Left lung (tissue), 10 donors: ENCODE data around the gene HIVEP3. TPM values are rescaled to one million over a fixed set of nuclear protein-coding genes. Genes with fewer than 3 reads are reported as not detected.

ENCODE experiments used
- ATAC-seq: fragments of 200-7000 bp; cut with Tn5 transposase; one replicate; pipeline ENCODE4 v1.9.1; 2020; ENCODE audit warnings: moderate library complexity
- DNase-seq, 4 donors: peaks; one replicate each; pipeline ENCODE4 v3.0.0-alpha.2; 2013 to 2020
- H3K27ac ChIP-seq, 2 donors: fragments of 200-600 bp; sonication (generic) in 1 of 2; one replicate each; pipeline versions ENCODE4 v1.5.0 to v1.8.0; 2020 to 2021
- H3K27me3 ChIP-seq, 2 donors: fragments of 200-600 bp; sonication (generic) in 1 of 2; one replicate each; pipeline versions ENCODE4 v1.5.0 to v1.8.0; 2020 to 2021
- H3K36me3 ChIP-seq, 2 donors: fragments of 200-600 bp; sonication (generic) in 1 of 2; one replicate each; pipeline versions ENCODE4 v1.5.0 to v1.8.0; 2020 to 2021
- H3K4me1 ChIP-seq, 2 donors: fragments of 200-600 bp; one replicate each; pipeline ENCODE4 v1.8.0; 2021
- H3K4me3 ChIP-seq, 2 donors: fragments of 200-600 bp; sonication (generic) in 1 of 2; one replicate each; pipeline versions ENCODE4 v1.5.0 to v1.8.0; 2020 to 2021; ENCODE audit warnings: mild to moderate bottlenecking in 1 of 2
- H3K9me3 ChIP-seq, 2 donors: fragments of 200-600 bp; sonication (generic) in 1 of 2; one replicate each; pipeline versions ENCODE4 v1.5.0 to v1.8.0; 2020 to 2021
- intact Hi-C, 2 donors: fragments of 100-400 bp; cut with DNase I; formaldehyde crosslinking; loops; one replicate each; pipeline versions ENCODE4 v1.11.2 to v1.14.2; 2022
- polyA plus RNA-seq, 6 donors: library from polyadenylated mRNA; unstranded; fragments of 120-200 nt; gene quantifications; one replicate each; pipeline ENCODE4 v1.2.1, GENCODE V29; 2013; ENCODE audit not compliant: insufficient read length in 6 of 6
- total RNA-seq, 2 donors: library from RNA; stranded (reverse); fragmentation: NEBNext Ultra II Directional; extraction: Animal tissue kit (Norgen Biotek cat#: 25700); gene quantifications; one replicate each; pipeline ENCODE4 v1.2.1, GENCODE V29; 2021
- TF ChIP-seq, protein P1 (sequence below), 2 donors: fragments of 200-600 bp; sonication (generic) in 1 of 2; IDR thresholded peaks; one replicate each; pipeline versions ENCODE4 v1.5.0 to v1.8.0; 2021; ENCODE audit warnings: antibody characterized with exemption in 2 of 2
- donor health status: DM: no; HTN: yes; CAD: no.
- donor health status: DM: no; HTN: no; CAD: no.

Gene HIVEP3
- total and polyA plus RNA-seq, 8 donors, result 6.0 to 15.6 (median 7.4) TPM

- Histone ChIP-seq H3K27ac (no peak overlapping the region), H3K9me3 (no peaks in the 10 kb centered on the region), H3K27me3 (no peaks in the 10 kb centered on the region), H3K4me1 (peaks cover 8 to 40% of the 10 kb centered on the region in 2 donors), H3K4me3 (no peak overlapping the region), H3K36me3 (no peaks in the 10 kb centered on the region)
- TF ChIP-seq, protein P1, sequence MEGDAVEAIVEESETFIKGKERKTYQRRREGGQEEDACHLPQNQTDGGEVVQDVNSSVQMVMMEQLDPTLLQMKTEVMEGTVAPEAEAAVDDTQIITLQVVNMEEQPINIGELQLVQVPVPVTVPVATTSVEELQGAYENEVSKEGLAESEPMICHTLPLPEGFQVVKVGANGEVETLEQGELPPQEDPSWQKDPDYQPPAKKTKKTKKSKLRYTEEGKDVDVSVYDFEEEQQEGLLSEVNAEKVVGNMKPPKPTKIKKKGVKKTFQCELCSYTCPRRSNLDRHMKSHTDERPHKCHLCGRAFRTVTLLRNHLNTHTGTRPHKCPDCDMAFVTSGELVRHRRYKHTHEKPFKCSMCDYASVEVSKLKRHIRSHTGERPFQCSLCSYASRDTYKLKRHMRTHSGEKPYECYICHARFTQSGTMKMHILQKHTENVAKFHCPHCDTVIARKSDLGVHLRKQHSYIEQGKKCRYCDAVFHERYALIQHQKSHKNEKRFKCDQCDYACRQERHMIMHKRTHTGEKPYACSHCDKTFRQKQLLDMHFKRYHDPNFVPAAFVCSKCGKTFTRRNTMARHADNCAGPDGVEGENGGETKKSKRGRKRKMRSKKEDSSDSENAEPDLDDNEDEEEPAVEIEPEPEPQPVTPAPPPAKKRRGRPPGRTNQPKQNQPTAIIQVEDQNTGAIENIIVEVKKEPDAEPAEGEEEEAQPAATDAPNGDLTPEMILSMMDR (IDR thresholded peaks at IDR 0.05), result no peak
- no peak for ATAC-seq
- no peak for DNase-seq
- intact Hi-C loops, result no loop called here
Observed at GRCh38 chr1:41799205-41799604, 119.5 kb downstream of the HIVEP3 start.

GRCh38 chr1:41795205-41795762, 123.4 kb downstream of the HIVEP3 start:
- TF ChIP-seq, protein P1 (IDR thresholded peaks at IDR 0.05), result no peak
- peaks cover 0 to 15% of the 10 kb centered on the region in 2 donors for H3K4me1 ChIP-seq
- no peaks in the 10 kb centered on the region for H3K36me3 ChIP-seq
- ATAC-seq, result peak; percentile 48
- H3K27me3 ChIP-seq, result no peaks in the 10 kb centered on the region
- peak in 1 of 4 donors; percentile 4 for DNase-seq
- no peak overlapping the region for H3K4me3 ChIP-seq
- H3K9me3 ChIP-seq, result no peaks in the 10 kb centered on the region
- intact Hi-C loops, result no loop called here
- H3K27ac ChIP-seq, result no peak overlapping the region

DNA sequence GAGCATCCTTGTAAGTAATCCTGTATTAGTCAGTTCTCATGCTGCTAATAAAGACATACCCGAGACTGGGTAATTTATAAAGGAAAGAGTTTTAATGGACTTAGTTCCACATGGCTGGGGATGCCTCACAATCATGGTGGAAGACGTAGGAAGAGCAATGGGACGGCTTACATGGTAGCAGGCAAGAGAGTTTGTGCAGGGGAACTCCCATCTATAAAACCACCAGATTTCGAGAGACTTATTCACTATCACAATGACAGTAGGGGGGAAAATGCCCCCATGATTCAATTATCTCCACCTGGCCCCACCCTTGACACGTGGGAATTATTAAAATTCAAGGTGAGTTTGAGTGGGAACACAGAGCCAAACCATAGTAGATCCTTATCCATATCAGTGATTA, 124.7 kb downstream of the HIVEP3 start:
- no peak overlapping the region for H3K4me3 ChIP-seq
- intact Hi-C loops, result no loop called here
- no peaks in the 10 kb centered on the region for H3K27me3 ChIP-seq
- no peak for ATAC-seq
- TF ChIP-seq, protein P1 (IDR thresholded peaks at IDR 0.05), result no peak
- H3K27ac ChIP-seq, result no peak overlapping the region
- H3K9me3 ChIP-seq, result no peaks in the 10 kb centered on the region
- peaks cover 0 to 12% of the 10 kb centered on the region in 2 donors for H3K4me1 ChIP-seq
- H3K36me3 ChIP-seq, result no peaks in the 10 kb centered on the region
- no peak for DNase-seq

DNA sequence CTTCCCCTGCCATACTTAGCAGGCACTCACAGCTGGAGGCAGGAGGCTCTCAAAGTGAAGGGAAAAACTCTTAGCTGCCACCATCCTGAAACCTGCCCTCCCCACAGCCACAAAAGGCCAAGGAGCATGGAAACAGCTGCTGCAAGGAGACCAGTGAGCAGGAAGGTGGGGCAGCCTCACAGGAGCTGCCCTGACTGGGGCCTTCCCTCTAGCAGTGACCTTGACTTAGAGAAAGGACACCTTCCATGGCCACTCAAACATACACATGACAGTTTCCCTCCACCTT, 126.3 kb downstream of the HIVEP3 start:
- Histone ChIP-seq H3K4me3 (no peak overlapping the region), H3K36me3 (no peaks in the 10 kb centered on the region), H3K27ac (no peak overlapping the region), H3K9me3 (no peaks in the 10 kb centered on the region), H3K27me3 (no peaks in the 10 kb centered on the region), H3K4me1 (peaks cover 0 to 12% of the 10 kb centered on the region in 2 donors)
- ATAC-seq (no peak), DNase-seq (no peak)
- intact Hi-C loops, result no loop called here
- TF ChIP-seq, protein P1 (IDR thresholded peaks at IDR 0.05), result no peak

DNA sequence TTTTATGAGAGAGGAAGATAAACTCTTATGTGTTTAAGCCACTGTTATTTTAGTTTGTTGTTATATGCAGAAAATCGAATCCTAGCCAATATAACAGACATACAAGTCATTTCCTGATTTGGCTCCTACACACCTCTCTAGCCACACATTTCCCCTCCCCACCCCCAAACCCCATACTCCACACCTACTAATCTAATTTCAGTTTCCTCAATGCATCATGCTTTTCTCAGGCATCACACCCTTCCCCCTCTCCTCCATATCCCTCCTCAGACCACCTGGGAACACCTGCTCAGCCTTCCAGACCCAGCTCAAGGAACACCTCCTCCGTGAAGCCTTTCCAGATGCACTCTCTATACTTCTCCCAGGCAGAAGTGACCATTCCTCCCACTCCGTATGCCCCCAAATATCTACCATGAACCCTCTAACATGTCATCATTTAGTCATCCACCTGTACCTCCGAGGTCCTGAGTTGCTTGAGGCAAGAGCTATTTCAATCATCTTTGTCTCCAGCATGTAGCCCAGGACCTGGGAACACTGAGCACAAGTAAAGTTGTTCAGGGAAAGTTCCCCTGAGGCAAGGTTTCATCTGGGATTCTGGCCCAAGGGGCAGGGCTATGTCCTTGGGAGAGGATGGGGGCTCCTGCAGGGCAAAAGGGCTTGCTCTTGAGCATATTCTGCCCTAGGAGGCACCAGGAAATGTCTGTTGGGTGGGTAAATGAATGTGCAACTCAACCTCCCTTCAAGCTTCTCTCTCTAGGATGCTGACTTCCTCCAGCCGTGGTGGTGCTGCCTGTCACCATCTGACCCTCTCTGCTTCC, 126.8 kb downstream of the HIVEP3 start:
- H3K9me3 ChIP-seq, result no peaks in the 10 kb centered on the region
- no peak for DNase-seq
- peaks cover 0 to 12% of the 10 kb centered on the region in 2 donors for H3K4me1 ChIP-seq
- intact Hi-C loops, result no loop called here
- H3K36me3 ChIP-seq, result no peaks in the 10 kb centered on the region
- TF ChIP-seq, protein P1 (IDR thresholded peaks at IDR 0.05), result no peak
- no peak overlapping the region for H3K27ac ChIP-seq
- H3K27me3 ChIP-seq, result no peaks in the 10 kb centered on the region
- H3K4me3 ChIP-seq, result no peak overlapping the region
- ATAC-seq, result no peak
